CD14-positive monocyte (primary cell): ENCODE measurements around the gene CCT2. TPM values are rescaled to one million over a fixed set of nuclear protein-coding genes. Genes with fewer than 3 reads are reported as not detected.

Experiments
- DNase-seq, 3 donors: peaks; one replicate each; pipeline ENCODE4 v3.0.0-alpha.2; 2011 to 2022
- H2AFZ ChIP-seq: 2 replicates; pipeline ENCODE4 v1.6.0; 2012; ENCODE audit warnings: mild to moderate bottlenecking, low read depth, low read length, inconsistent platforms; ENCODE audit not compliant: insufficient read depth, poor library complexity, severe bottlenecking
- H3K27ac ChIP-seq, 2 donors: 1 replicate in 1 of 2; 2 replicates in 1 of 2; pipeline ENCODE4 v1.5.1; 2012 to 2013; ENCODE audit warnings: low read length in 2 of 2, control low read depth in 1 of 2, inconsistent platforms in 1 of 2, low read depth in 1 of 2, mild to moderate bottlenecking in 1 of 2
- H3K27me3 ChIP-seq, 2 donors: one replicate each; pipeline versions ENCODE4 v1.6.0 to v1.6.1; 2011 to 2013; ENCODE audit warnings: low read length in 2 of 2; ENCODE audit not compliant: control insufficient read depth in 2 of 2, insufficient read depth in 2 of 2
- H3K36me3 ChIP-seq, 2 donors: replicated peaks in 1 of 2; 1 replicate in 1 of 2; 2 replicates in 1 of 2; pipeline versions ENCODE4 v1.5.1 to v1.6.1; 2012 to 2013; ENCODE audit warnings: low read length in 2 of 2, control low read depth in 1 of 2, inconsistent platforms in 1 of 2, mild to moderate bottlenecking in 1 of 2; ENCODE audit not compliant: insufficient read depth in 2 of 2, control insufficient read depth in 1 of 2
- H3K4me1 ChIP-seq, 2 donors: 1 replicate in 1 of 2; 2 replicates in 1 of 2; pipeline versions ENCODE4 v1.5.1 to v1.6.1; 2012 to 2013; ENCODE audit warnings: low read length in 2 of 2, control low read depth in 1 of 2, inconsistent platforms in 1 of 2, mild to moderate bottlenecking in 1 of 2, moderate library complexity in 1 of 2; ENCODE audit not compliant: insufficient read depth in 2 of 2, control insufficient read depth in 1 of 2
- H3K4me2 ChIP-seq: replicated peaks from 2 replicates; pipeline ENCODE3; 2012; ENCODE audit warnings: low read length, moderate library complexity, mild to moderate bottlenecking; ENCODE audit not compliant: poor library complexity, severe bottlenecking; ENCODE audit errors: extremely low read depth
- H3K4me3 ChIP-seq, 3 experiments: fragments of 200-600 bp in 1 of 3; sonication (generic) in 1 of 3; replicated peaks in 1 of 3; 1 replicate in 2 of 3; 2 replicates in 1 of 3; pipeline ENCODE4 v1.5.1; 2011 to 2013; ENCODE audit warnings: low read length in 3 of 3, mild to moderate bottlenecking in 3 of 3, control low read depth in 2 of 3, low read depth in 2 of 3, inconsistent platforms in 1 of 3, moderate library complexity in 1 of 3
- H3K79me2 ChIP-seq: 2 replicates; pipeline ENCODE4 v1.6.0; 2012; ENCODE audit warnings: mild to moderate bottlenecking, control low read depth, inconsistent platforms, low read length, moderate library complexity; ENCODE audit not compliant: insufficient read depth
- H3K9ac ChIP-seq: 2 replicates; pipeline ENCODE4 v1.6.0; 2017; ENCODE audit warnings: low read length, mild to moderate bottlenecking; ENCODE audit not compliant: insufficient read depth, poor library complexity, severe bottlenecking
- H3K9me3 ChIP-seq, 2 donors: replicated peaks in 1 of 2; 1 replicate in 1 of 2; 2 replicates in 1 of 2; pipeline versions ENCODE4 v1.5.1 to v1.6.1; 2012 to 2013; ENCODE audit warnings: low read length in 2 of 2, control low read depth in 1 of 2; ENCODE audit not compliant: control insufficient read depth in 1 of 2, insufficient read depth in 1 of 2
- H4K20me1 ChIP-seq: 2 replicates; pipeline ENCODE4 v1.6.0; 2012; ENCODE audit warnings: mild to moderate bottlenecking, low read length, control low read depth, moderate library complexity; ENCODE audit not compliant: insufficient read depth
- H3K27ac Mint-ChIP-seq, 7 donors: one replicate each; pipeline ENCODE4 v1.8.0; 2020; ENCODE audit warnings: mild to moderate bottlenecking in 7 of 7, mixed read lengths in 7 of 7, moderate library complexity in 6 of 7, inconsistent platforms in 2 of 7
- H3K27me3 Mint-ChIP-seq, 3 donors: one replicate each; pipeline ENCODE4 v1.8.0; 2021 to 2022; ENCODE audit warnings: low read depth in 3 of 3, mild to moderate bottlenecking in 3 of 3, mixed read lengths in 3 of 3, moderate library complexity in 3 of 3, inconsistent platforms in 1 of 3
- H3K36me3 Mint-ChIP-seq, 2 donors: one replicate each; pipeline ENCODE4 v1.8.0; 2020; ENCODE audit warnings: mixed read lengths in 2 of 2, inconsistent platforms in 1 of 2, mild to moderate bottlenecking in 1 of 2
- H3K4me1 Mint-ChIP-seq: one replicate; pipeline ENCODE4 v1.8.0; 2020; ENCODE audit warnings: mild to moderate bottlenecking, mixed read lengths
- H3K4me3 Mint-ChIP-seq, 2 donors: one replicate each; pipeline ENCODE4 v1.8.0; 2020; ENCODE audit warnings: mild to moderate bottlenecking in 2 of 2, mixed read lengths in 2 of 2, moderate library complexity in 1 of 2
- H3K9me3 Mint-ChIP-seq, 7 donors: one replicate each; pipeline ENCODE4 v1.8.0; 2020 to 2022; ENCODE audit warnings: mixed read lengths in 7 of 7, mild to moderate bottlenecking in 6 of 7, moderate library complexity in 6 of 7, inconsistent platforms in 2 of 7
- CTCF ChIP-seq: fragments of 200-600 bp; IDR thresholded peaks from one replicate; pipeline ENCODE4 v1.8.0; 2022; ENCODE audit warnings: antibody characterized with exemption, mild to moderate bottlenecking
- WGBS: methylation state at CpG from one replicate; pipeline ENCODE4 v1.1.5; 2013; ENCODE audit warnings: missing lambda C conversion rate; ENCODE audit not compliant: insufficient coverage; 5-methylcytosine and 5-hydroxymethylcytosine counted together
- intact Hi-C, 2 donors: fragments of 100-400 bp; cut with micrococcal nuclease; formaldehyde crosslinking; loops; one replicate each; pipeline versions ENCODE4 v1.15.0 to v1.15.1; 2023
- polyA plus RNA-seq, 3 donors: library from polyadenylated mRNA; depleted of rRNA in 1 of 3; unstranded in 2 of 3; stranded (reverse) in 1 of 3; fragments of 300-500 nt in 2 of 3; fragments of >200 nt in 1 of 3; fragmentation: Illumina TruSeq in 2 of 3; gene quantifications; 1 replicate in 2 of 3; 2 replicates in 1 of 3; pipeline ENCODE4 v1.2.3, GENCODE V29; 2012 to 2021

The CCT2 gene
- polyA plus RNA-seq, 3 donors, result 39.8 to 87.4 (median 63.3) TPM

GRCh38 chr12:69544087-69544486 is 41.2 kb upstream of the CCT2 start:
- no peak overlapping the region for H2AFZ ChIP-seq
- H3K79me2 ChIP-seq, result no peaks in the 10 kb centered on the region
- no peak overlapping the region for H3K4me2 ChIP-seq
- no peak overlapping the region for H3K4me3 Mint-ChIP-seq
- no peaks in the 10 kb centered on the region for H3K4me1 ChIP-seq
- no peaks in the 10 kb centered on the region for H3K4me1 Mint-ChIP-seq
- H3K27ac Mint-ChIP-seq, result no peak overlapping the region
- peaks cover 18 to 25% of the 10 kb centered on the region in 2 donors for H3K36me3 Mint-ChIP-seq
- H4K20me1 ChIP-seq, result no peaks in the 10 kb centered on the region
- H3K9me3 ChIP-seq, result peaks cover 4 to 13% of the 10 kb centered on the region in 2 donors
- no peak overlapping the region for H3K27ac ChIP-seq
- no peak for DNase-seq
- WGBS, result no CpG with 5 or more reads among the region's 1 CpG
- no peak overlapping the region for H3K4me3 ChIP-seq
- peaks cover 6 to 30% of the 10 kb centered on the region in 2 donors for H3K36me3 ChIP-seq
- no peaks in the 10 kb centered on the region for H3K27me3 Mint-ChIP-seq
- H3K27me3 ChIP-seq, result no peaks in the 10 kb centered on the region
- H3K9ac ChIP-seq, result no peak overlapping the region
- no peak for TF ChIP-seq CTCF
- H3K9me3 Mint-ChIP-seq, result peaks cover 8 to 20% (median 17%) of the 10 kb centered on the region in 7 donors
- intact Hi-C loops, result no loop called here

GRCh38 chr12:69545081-69545480 is 40.2 kb upstream of the CCT2 start:
- Histone ChIP-seq H3K79me2 (no peaks in the 10 kb centered on the region), H2AFZ (no peak overlapping the region), H3K36me3 (peaks cover 6 to 30% of the 10 kb centered on the region in 2 donors), H3K27me3 (no peaks in the 10 kb centered on the region), H3K9ac (no peak overlapping the region), H3K4me3 (no peak overlapping the region), H4K20me1 (no peaks in the 10 kb centered on the region), H3K9me3 (peaks cover 4 to 13% of the 10 kb centered on the region in 2 donors), H3K4me1 (no peaks in the 10 kb centered on the region), H3K4me2 (no peak overlapping the region), H3K27ac (no peak overlapping the region)
- no CpG with 5 or more reads among the region's 1 CpG for WGBS
- H3K9me3 Mint-ChIP-seq, result peaks cover 8 to 20% (median 17%) of the 10 kb centered on the region in 7 donors
- H3K4me3 Mint-ChIP-seq, result no peak overlapping the region
- no peaks in the 10 kb centered on the region for H3K27me3 Mint-ChIP-seq
- no peak for TF ChIP-seq CTCF
- intact Hi-C loops, result no loop called here
- H3K27ac Mint-ChIP-seq, result no peak overlapping the region
- DNase-seq, result no peak
- H3K4me1 Mint-ChIP-seq, result no peaks in the 10 kb centered on the region
- H3K36me3 Mint-ChIP-seq, result peaks cover 15 to 20% of the 10 kb centered on the region in 2 donors
